NT2/D1 (cell line): Measurements from ENCODE around the gene C20orf144.

Experiments used
- SUZ12 ChIP-seq: IDR thresholded peaks from 2 replicates; pipeline ENCODE4 v1.6.1; 2011; ENCODE audit not compliant: insufficient read length, insufficient read depth; ENCODE audit errors: extremely low read depth
- YY1 ChIP-seq: IDR thresholded peaks from 2 replicates; pipeline ENCODE4 v1.6.1; 2011; ENCODE audit not compliant: insufficient read length, insufficient read depth
- ZNF274 ChIP-seq: IDR thresholded peaks from 2 replicates; pipeline ENCODE4 v1.6.1; 2011; ENCODE audit warnings: mild to moderate bottlenecking, low read depth, low read length

GRCh38 chr20:33686100-33686983 is 24.2 kb downstream of the C20orf144 start, which contains the start of gene E2F1:
- TF ChIP-seq YY1 (no peak), SUZ12 (no peak), ZNF274 (no peak)
